ELR (cell line): Measurements from ENCODE around the gene KRTAP4-3.
"Not testable (repeated sequence)": the region's sequence is repeated elsewhere in the genome, so short reads cannot be mapped to it uniquely, and the experiment has no call there.

Source experiments
- DNase-seq: peaks from one replicate; pipeline ENCODE4 v3.0.0-alpha.2; 2015; ENCODE audit warnings: low read depth

Gene KRTAP4-3

GRCh38 chr17:41168121-41168520 lies at the start of gene KRTAP4-3:
TSS of gene KRTAP4-3 (minus strand) at chr17:41168221. CDS start at chr17:41168172, 49 bp downstream.
- no peak for DNase-seq

GRCh38 chr17:41215681-41216080 lies 47.7 kb upstream of the KRTAP4-3 start:
- DNase-seq: no peak

- DNase-seq: no peak
Measured at GRCh38 chr17:41212524-41213169, 44.6 kb upstream of the KRTAP4-3 start.

GRCh38 chr17:41211845-41212466 lies 43.9 kb upstream of the KRTAP4-3 start:
- peak; percentile 58 for DNase-seq

- no peak for DNase-seq
Measured at GRCh38 chr17:41199421-41200078, 31.5 kb upstream of the KRTAP4-3 start.

GRCh38 chr17:41196068-41196467 lies 28.0 kb upstream of the KRTAP4-3 start:
- no peak for DNase-seq

- no peak for DNase-seq
Measured at GRCh38 chr17:41190328-41190727, 22.3 kb upstream of the KRTAP4-3 start.

- not testable (repeated sequence) for DNase-seq
Measured at GRCh38 chr17:41189837-41190318, 21.9 kb upstream of the KRTAP4-3 start, which contains the start of gene KRTAP9-1. TSS of gene KRTAP9-1 (plus strand) at chr17:41189887. CDS start at chr17:41189887, 0 bp downstream.

- no peak for DNase-seq
Measured at GRCh38 chr17:41186872-41187271, 18.9 kb upstream of the KRTAP4-3 start.

- DNase-seq: peak; percentile 3
Measured at GRCh38 chr17:41185001-41185400, 17.0 kb upstream of the KRTAP4-3 start.

GRCh38 chr17:41184480-41184961 lies 16.5 kb upstream of the KRTAP4-3 start, which contains the start of gene KRTAP4-1:
TSS of gene KRTAP4-1 (minus strand) at chr17:41184911. CDS start at chr17:41184854, 57 bp downstream.
- DNase-seq: no peak

GRCh38 chr17:41178843-41179616 lies 11.0 kb upstream of the KRTAP4-3 start:
- DNase-seq: peak; percentile 36

- DNase-seq: peak; percentile 86
Measured at GRCh38 chr17:41178341-41178740, 10.3 kb upstream of the KRTAP4-3 start.

- no peak for DNase-seq
Measured at GRCh38 chr17:41177727-41178271, 9.8 kb upstream of the KRTAP4-3 start, which contains the start of gene KRTAP4-2. TSS of gene KRTAP4-2 (minus strand) at chr17:41178221. CDS start at chr17:41178164, 57 bp downstream.

GRCh38 chr17:41176744-41177387 lies 8.8 kb upstream of the KRTAP4-3 start:
- DNase-seq: no peak

- no peak for DNase-seq
Measured at GRCh38 chr17:41171886-41172285, 3.9 kb upstream of the KRTAP4-3 start.

- no peak for DNase-seq
Measured at GRCh38 chr17:41167561-41167960, 460 bp downstream of the KRTAP4-3 start.

GRCh38 chr17:41163828-41164227 lies 4.2 kb downstream of the KRTAP4-3 start:
- DNase-seq: peak; percentile 82

GRCh38 chr17:41160648-41161047 lies 7.4 kb downstream of the KRTAP4-3 start, which contains the start of gene KRTAP4-4:
TSS of gene KRTAP4-4 (minus strand) at chr17:41160748. CDS start at chr17:41160691, 57 bp downstream.
- DNase-seq: no peak

GRCh38 chr17:41160190-41160589 lies 7.8 kb downstream of the KRTAP4-3 start:
- DNase-seq: not testable (repeated sequence)

GRCh38 chr17:41153856-41154255 lies 14.2 kb downstream of the KRTAP4-3 start:
- no peak for DNase-seq
